Measurements from ENCODE around the gene SPOPL.

Gene SPOPL

GRCh38 chr2:138550670-138551287, 49.2 kb downstream of the SPOPL start:
- peaks cover 6% of the 10 kb centered on the region for H3K4me1 ChIP-seq (ENCODE audit: control insufficient read depth, insufficient read depth, low read length)
- peaks cover 22% of the 10 kb centered on the region in 2 experiments; a peak in 2 of 3 replicates for H3K36me3 ChIP-seq (ENCODE audit: control insufficient read depth in 2 of 2, insufficient read depth in 1 of 2, low read length in 2 of 2)
- POLR2A ChIA-PET = no interaction called here
- TF ChIP-seq ZNF248 (tag by site-specific recombination; IDR thresholded peaks at IDR 0.05) = no peak
- TF ChIP-seq ZNF596 (tag by site-specific recombination; IDR thresholded peaks at IDR 0.05) = peak; percentile 71
- no peak for TF ChIP-seq ZNF776 (tag by site-specific recombination; IDR thresholded peaks at IDR 0.05; ENCODE audit: borderline replicate concordance)
- no peak for TF ChIP-seq BCL11B (tag by site-specific recombination; IDR thresholded peaks at IDR 0.05; ENCODE audit: low read depth)
- no peak overlapping the region for H3K27ac ChIP-seq (ENCODE audit: extremely low read depth, low read depth, low read length)
- CTCF ChIA-PET = interaction anchor here (0.9 kb wide), 1 partner anchor 276 kb away, joined by 3 read pairs; no protein-coding TSS in a partner anchor
- no peaks in the 10 kb centered on the region for H3K9me3 ChIP-seq (ENCODE audit: control insufficient read depth, insufficient read depth, low read depth, low read length)
- H3K4me3 ChIP-seq (ENCODE audit: low read depth, low read length) = no peak overlapping the region

GRCh38 chr2:138554123-138554522, 52.6 kb downstream of the SPOPL start:
- no peak for TF ChIP-seq ZNF623 (tag by site-specific recombination; IDR thresholded peaks at IDR 0.05)
- no peak for TF ChIP-seq ZNF324 (tag by site-specific recombination; IDR thresholded peaks at IDR 0.05)
- TF ChIP-seq ZBTB8A (tag by site-specific recombination; IDR thresholded peaks at IDR 0.05) = no peak
- TF ChIP-seq ELK4 (IDR thresholded peaks at IDR 0.05; ENCODE audit: borderline replicate concordance, low read depth, low read length) = no peak
- no peak for TF ChIP-seq ZNF529 (tag by site-specific recombination; IDR thresholded peaks at IDR 0.05; ENCODE audit: insufficient replicate concordance)
- TF ChIP-seq ZBTB11 (tag by site-specific recombination; conservative IDR thresholded peaks at IDR 0.05; ENCODE audit: low read depth) = no peak
- TF ChIP-seq ZNF624 (tag by site-specific recombination; IDR thresholded peaks at IDR 0.05) = no peak
- TF ChIP-seq ZNF76 (tag by site-specific recombination; IDR thresholded peaks at IDR 0.05; ENCODE audit: borderline replicate concordance, low read depth) = no peak
- Histone ChIP-seq H3K36me3 (ENCODE audit: control insufficient read depth in 2 of 2, insufficient read depth in 1 of 2, low read length in 2 of 2) (peaks cover 22 to 26% of the 10 kb centered on the region in 2 experiments), H3K4me1 (ENCODE audit: control insufficient read depth, insufficient read depth, low read length) (peaks cover 3% of the 10 kb centered on the region), H3K27ac (ENCODE audit: extremely low read depth, low read depth, low read length) (no peak overlapping the region), H3K4me3 (ENCODE audit: low read depth, low read length) (no peak overlapping the region), H3K9me3 (ENCODE audit: control insufficient read depth, insufficient read depth, low read depth, low read length) (no peaks in the 10 kb centered on the region)
- ChIA-PET POLR2A (no interaction called here), CTCF (interaction anchor here (0.7 kb wide), 1 partner anchor 233 kb away, joined by 3 read pairs; no protein-coding TSS in a partner anchor)

- Histone ChIP-seq H3K9me3 (ENCODE audit: control insufficient read depth, insufficient read depth, low read depth, low read length) (no peaks in the 10 kb centered on the region), H3K36me3 (ENCODE audit: control insufficient read depth in 2 of 2, insufficient read depth in 1 of 2, low read length in 2 of 2) (peaks cover 19 to 29% of the 10 kb centered on the region in 2 experiments), H3K4me1 (ENCODE audit: control insufficient read depth, insufficient read depth, low read length) (no peaks in the 10 kb centered on the region), H3K27ac (ENCODE audit: extremely low read depth, low read depth, low read length) (no peak overlapping the region), H3K4me3 (ENCODE audit: low read depth, low read length) (no peak overlapping the region)
- CTCF ChIA-PET = no interaction called here
- TF ChIP-seq ZNF513 (tag by site-specific recombination; IDR thresholded peaks at IDR 0.05) = no peak
- TF ChIP-seq ZNF585B (tag by site-specific recombination; IDR thresholded peaks at IDR 0.05) = no peak
- TF ChIP-seq ZNF560 (tag by site-specific recombination; IDR thresholded peaks at IDR 0.05; ENCODE audit: borderline replicate concordance) = no peak
- no peak for TF ChIP-seq PRDM10 (tag by site-specific recombination; IDR thresholded peaks at IDR 0.05)
- TF ChIP-seq GLI4 (tag by site-specific recombination; IDR thresholded peaks at IDR 0.05) = no peak
- POLR2A ChIA-PET = no interaction called here
Measured at GRCh38 chr2:138559641-138560040, 58.1 kb downstream of the SPOPL start.
